Esophagus squamous epithelium (tissue), 5 donors: ENCODE measurements around the gene ABLIM2. TPM values are rescaled to one million over a fixed set of nuclear protein-coding genes. Genes with fewer than 3 reads are reported as not detected.

Experiments
- DNase-seq: peaks from one replicate; lab custom pipeline; 2025; lab: John Stamatoyannopoulos, UW
- H3K27ac ChIP-seq, 4 donors: fragments of 200-600 bp; sonication (generic); one replicate each; pipeline ENCODE4 v1.5.1; 2016 to 2019; ENCODE audit warnings: mild to moderate bottlenecking in 1 of 4
- H3K27me3 ChIP-seq, 4 donors: fragments of 200-600 bp; sonication (generic); 1 replicate in 3 of 4; 2 replicates in 1 of 4; pipeline versions ENCODE4 v1.5.1 to v1.6.0; 2017 to 2021; ENCODE audit warnings: antibody characterized with exemption in 1 of 4
- H3K36me3 ChIP-seq, 3 donors: fragments of 200-600 bp; sonication (generic); one replicate each; pipeline ENCODE4 v1.5.1; 2016 to 2019
- H3K4me1 ChIP-seq, 3 donors: fragments of 200-600 bp; sonication (generic); one replicate each; pipeline ENCODE4 v1.5.1; 2017 to 2019
- H3K4me3 ChIP-seq, 4 donors: fragments of 200-600 bp; sonication (generic); 1 replicate in 3 of 4; 2 replicates in 1 of 4; pipeline ENCODE4 v1.5.1; 2016 to 2019; ENCODE audit warnings: mild to moderate bottlenecking in 2 of 4, moderate library complexity in 1 of 4
- H3K9me3 ChIP-seq, 3 donors: fragments of 200-600 bp; sonication (generic); one replicate each; pipeline ENCODE4 v1.5.1; 2016 to 2019
- POLR2A ChIP-seq, 4 donors: fragments of 450-650 bp; IDR thresholded peaks; one replicate each; pipeline ENCODE4 v1.6.1; 2017; ENCODE audit warnings: antibody characterized with exemption in 4 of 4, mild to moderate bottlenecking in 4 of 4, moderate library complexity in 3 of 4
- WGBS, 2 donors: methylation state at CpG; one replicate each; pipeline ENCODE4 v1.1.5; 2018; 5-methylcytosine and 5-hydroxymethylcytosine counted together
- intact Hi-C: fragments of 100-400 bp; cut with DNase I; formaldehyde crosslinking; loops from one replicate; pipeline ENCODE4 v1.15.0; 2022
- total RNA-seq, 4 donors: library from RNA; depleted of rRNA; stranded (reverse); fragments of >200 nt; gene quantifications; one replicate each; pipeline ENCODE4 v1.1.0, GENCODE V29; 2016
- TF ChIP-seq, protein P1 (sequence below), 6 experiments: fragments of 450-650 bp in 4 of 6; fragments of 200-600 bp in 2 of 6; sonication (generic) in 2 of 6; IDR thresholded peaks; one replicate each; pipeline ENCODE4 v1.5.1; 2016 to 2019; ENCODE audit warnings: antibody characterized with exemption in 6 of 6, mild to moderate bottlenecking in 4 of 6, moderate library complexity in 4 of 6
- donor health status: DM: yes; HTN: yes; CAD: no.

ABLIM2 gene
- total RNA-seq, 4 donors from 2014 or later: 13.5 to 26.7 (median 15.7) TPM

GRCh38 chr4:8026453-8026852 is 132.2 kb downstream of the ABLIM2 start:
- Histone ChIP-seq H3K27me3 (no peaks in the 10 kb centered on the region), H3K4me1 (peaks cover 10 to 31% (median 11%) of the 10 kb centered on the region in 3 donors), H3K4me3 (no peak overlapping the region), H3K9me3 (no peaks in the 10 kb centered on the region), H3K27ac (no peak overlapping the region), H3K36me3 (peaks cover 0 to 39% (median 0%) of the 10 kb centered on the region in 3 donors)
- intact Hi-C loops: no loop called here
- DNase-seq: no peak
- TF ChIP-seq, protein P1, sequence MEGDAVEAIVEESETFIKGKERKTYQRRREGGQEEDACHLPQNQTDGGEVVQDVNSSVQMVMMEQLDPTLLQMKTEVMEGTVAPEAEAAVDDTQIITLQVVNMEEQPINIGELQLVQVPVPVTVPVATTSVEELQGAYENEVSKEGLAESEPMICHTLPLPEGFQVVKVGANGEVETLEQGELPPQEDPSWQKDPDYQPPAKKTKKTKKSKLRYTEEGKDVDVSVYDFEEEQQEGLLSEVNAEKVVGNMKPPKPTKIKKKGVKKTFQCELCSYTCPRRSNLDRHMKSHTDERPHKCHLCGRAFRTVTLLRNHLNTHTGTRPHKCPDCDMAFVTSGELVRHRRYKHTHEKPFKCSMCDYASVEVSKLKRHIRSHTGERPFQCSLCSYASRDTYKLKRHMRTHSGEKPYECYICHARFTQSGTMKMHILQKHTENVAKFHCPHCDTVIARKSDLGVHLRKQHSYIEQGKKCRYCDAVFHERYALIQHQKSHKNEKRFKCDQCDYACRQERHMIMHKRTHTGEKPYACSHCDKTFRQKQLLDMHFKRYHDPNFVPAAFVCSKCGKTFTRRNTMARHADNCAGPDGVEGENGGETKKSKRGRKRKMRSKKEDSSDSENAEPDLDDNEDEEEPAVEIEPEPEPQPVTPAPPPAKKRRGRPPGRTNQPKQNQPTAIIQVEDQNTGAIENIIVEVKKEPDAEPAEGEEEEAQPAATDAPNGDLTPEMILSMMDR (IDR thresholded peaks at IDR 0.05): no peak
- TF ChIP-seq POLR2A (IDR thresholded peaks at IDR 0.05): no peak
- WGBS, 2 donors: 68 to 75% methylated on average over 3 of the region's 3 CpGs

DNA sequence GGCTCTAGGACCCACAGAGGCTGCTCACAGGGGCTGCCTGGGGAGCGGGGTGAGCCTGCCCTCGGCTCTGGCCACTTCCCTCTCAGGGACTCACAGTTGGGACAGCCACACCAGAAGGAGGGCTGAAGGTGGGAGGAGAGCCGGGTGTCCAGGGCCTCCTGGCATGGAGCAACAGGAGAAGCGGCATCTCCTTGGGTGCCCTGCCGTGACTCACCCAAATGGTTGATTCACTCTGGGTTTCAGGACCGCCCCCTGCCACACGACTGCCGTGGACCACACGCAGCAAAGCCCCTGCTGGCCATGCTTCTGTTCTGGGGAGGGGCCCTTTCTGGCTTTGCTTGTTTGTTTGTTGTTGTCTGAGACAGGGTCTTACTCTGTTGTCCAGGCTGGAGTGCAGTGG is 132.9 kb downstream of the ABLIM2 start:
- Histone ChIP-seq H3K27ac (no peak overlapping the region), H3K27me3 (no peaks in the 10 kb centered on the region), H3K4me3 (no peak overlapping the region), H3K4me1 (peaks cover 6 to 24% (median 11%) of the 10 kb centered on the region in 3 donors), H3K36me3 (peaks cover 0 to 31% (median 0%) of the 10 kb centered on the region in 3 donors), H3K9me3 (no peaks in the 10 kb centered on the region)
- no peak for DNase-seq
- no peak for TF ChIP-seq POLR2A (IDR thresholded peaks at IDR 0.05)
- TF ChIP-seq, protein P1 (IDR thresholded peaks at IDR 0.05): no peak
- WGBS, 2 donors: 50% methylated on average over 2 of the region's 9 CpGs; no CpG with 5 or more reads in 1 of the 2 donors
- intact Hi-C loops: no loop called here

- Histone ChIP-seq H3K27me3 (no peaks in the 10 kb centered on the region), H3K36me3 (peaks cover 0 to 27% (median 0%) of the 10 kb centered on the region in 3 donors), H3K27ac (no peak overlapping the region), H3K9me3 (no peaks in the 10 kb centered on the region), H3K4me3 (no peak overlapping the region), H3K4me1 (peaks cover 0 to 22% (median 5%) of the 10 kb centered on the region in 3 donors)
- WGBS, 2 donors: 73 to 100% methylated on average over 6 to 14 of the region's 25 CpGs
- TF ChIP-seq, protein P1 (IDR thresholded peaks at IDR 0.05): no peak
- TF ChIP-seq POLR2A (IDR thresholded peaks at IDR 0.05): no peak
- DNase-seq: no peak
- intact Hi-C loops: no loop called here
These were observed 134.4 kb downstream of the ABLIM2 start for GRCh38 chr4:8024073-8024786.

DNA sequence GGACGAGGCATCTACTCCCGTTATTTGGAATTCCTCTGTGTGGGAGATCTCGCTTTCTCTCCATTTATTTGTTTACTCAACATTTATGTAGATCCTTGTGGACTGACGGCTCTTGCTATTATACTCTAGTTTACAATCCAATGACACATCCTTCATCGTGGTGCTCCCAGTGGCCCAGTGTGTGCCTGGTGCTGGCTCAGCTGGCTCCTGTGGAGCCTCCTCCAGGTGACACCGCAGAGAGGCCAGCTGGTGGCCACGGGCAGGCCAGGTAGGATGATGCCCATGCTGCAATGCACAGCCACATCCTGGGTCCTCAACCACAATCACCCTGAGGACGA is 134.9 kb downstream of the ABLIM2 start:
- no peak overlapping the region for H3K4me3 ChIP-seq
- intact Hi-C loops: no loop called here
- no peak overlapping the region for H3K27ac ChIP-seq
- peaks cover 0 to 27% (median 0%) of the 10 kb centered on the region in 3 donors for H3K36me3 ChIP-seq
- no peak for DNase-seq
- peaks cover 0 to 21% (median 5%) of the 10 kb centered on the region in 3 donors for H3K4me1 ChIP-seq
- H3K9me3 ChIP-seq: no peaks in the 10 kb centered on the region
- TF ChIP-seq POLR2A (IDR thresholded peaks at IDR 0.05): no peak
- TF ChIP-seq, protein P1 (IDR thresholded peaks at IDR 0.05): no peak
- no peaks in the 10 kb centered on the region for H3K27me3 ChIP-seq
- 74 to 76% methylated on average over 6 of the region's 8 CpGs for WGBS, 2 donors
